Frontal cortex (tissue), 4 donors: ENCODE results near the gene SIL1. TPM values are rescaled to one million over a fixed set of nuclear protein-coding genes. Genes with fewer than 3 reads are reported as not detected.
"Not testable (repeated sequence)": the region's sequence is repeated elsewhere in the genome, so short reads cannot be mapped to it uniquely, and the experiment has no call there.

Source experiments
- DNase-seq, 2 donors: peaks; one replicate each; pipeline ENCODE4 v3.0.0; 2012; ENCODE audit warnings: low spot score in 2 of 2
- FAIRE-seq: peaks from 2 replicates; lab custom pipeline; 2012; peaks lifted over from hg19 to GRCh38; lab: Jason Lieb, UNC
- total RNA-seq: library from RNA; depleted of rRNA; stranded (reverse); fragments of >200 nt; gene quantifications from one replicate; pipeline ENCODE4 v1.2.3, GENCODE V29; 2014
- donor health status: control.
- donor health status: control.
- donor health status: control.

SIL1 gene
- total RNA-seq, 1 donor from 2014 or later, result 9.4 TPM

DNA sequence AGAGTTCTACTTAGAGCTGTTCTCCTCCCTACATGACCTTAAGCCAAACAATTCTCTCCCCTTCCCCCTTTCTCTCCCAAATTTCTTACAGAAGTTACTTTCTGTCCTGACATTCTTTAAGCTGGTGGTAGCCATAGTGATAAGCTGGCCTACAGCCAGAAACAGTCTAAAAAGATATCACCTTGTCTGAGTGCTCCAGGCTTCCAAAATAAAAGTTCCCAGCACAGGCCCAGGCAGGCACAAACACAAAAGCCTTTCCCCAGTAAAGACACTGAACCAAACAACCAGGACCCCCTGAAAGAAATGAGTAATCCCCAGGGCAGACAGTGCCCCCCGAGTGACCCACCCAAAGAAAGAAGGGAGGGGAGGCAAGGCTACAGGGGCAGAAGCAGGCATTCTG, 19.2 kb downstream of the SIL1 start:
- no peak for FAIRE-seq
- peak in 1 of 2 donors; percentile 27 for DNase-seq

DNA sequence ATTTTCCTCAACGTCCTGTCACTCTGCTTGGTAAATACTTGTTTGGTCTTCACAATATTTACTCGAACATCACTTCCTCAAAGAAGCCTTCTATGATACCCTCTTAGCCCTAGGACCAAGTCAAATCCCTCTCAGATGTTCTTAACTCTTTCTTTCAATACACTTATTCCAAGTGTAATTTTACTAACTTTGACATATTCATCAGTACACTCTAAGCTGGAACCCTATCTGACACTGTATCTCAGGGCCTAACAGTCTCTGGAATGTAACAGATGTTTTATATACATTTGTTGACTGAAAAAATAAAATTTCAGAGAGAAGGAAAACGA, 19.6 kb downstream of the SIL1 start:
- no peak for DNase-seq

DNA sequence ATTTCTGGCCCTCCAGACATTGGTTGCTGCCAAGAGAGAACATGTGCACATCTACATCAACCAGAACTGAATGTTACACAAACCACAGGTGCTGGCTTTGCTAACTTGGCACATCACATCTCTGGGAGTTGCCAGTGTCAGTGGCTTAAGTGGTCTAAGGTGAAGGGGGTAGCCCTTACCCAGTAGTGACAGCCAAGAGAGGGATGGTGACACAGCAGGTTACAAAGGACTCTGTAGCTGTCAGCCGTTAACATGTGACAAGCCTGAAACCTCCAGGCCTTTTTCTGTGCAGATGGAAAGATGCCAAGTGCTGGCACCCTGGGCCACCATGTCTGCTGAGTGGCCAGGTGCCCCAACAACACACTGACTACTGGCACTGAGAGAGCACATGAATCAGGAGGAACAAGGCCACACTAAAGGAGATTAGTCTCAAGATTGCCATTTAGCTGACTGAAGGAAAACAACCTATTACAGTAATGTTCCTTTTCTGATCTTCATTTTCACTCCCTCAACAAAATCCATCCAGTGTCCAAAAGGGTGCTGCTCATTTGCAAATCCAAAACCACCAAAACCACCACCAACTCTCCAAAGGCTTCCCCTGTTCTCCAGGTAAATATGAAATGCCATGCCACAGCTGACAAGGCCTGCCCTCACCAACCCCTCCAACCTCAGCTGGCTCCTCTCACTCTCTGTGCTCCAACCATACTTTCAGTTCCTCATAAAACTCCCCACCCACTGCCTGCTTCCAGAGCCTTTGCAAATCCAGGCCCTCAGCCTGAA, 20.2 kb downstream of the SIL1 start:
- DNase-seq (no peak), FAIRE-seq (no peak)

More for the DNA sequence above, 19.6 kb downstream of the SIL1 start:
- FAIRE-seq, result no peak

DNA sequence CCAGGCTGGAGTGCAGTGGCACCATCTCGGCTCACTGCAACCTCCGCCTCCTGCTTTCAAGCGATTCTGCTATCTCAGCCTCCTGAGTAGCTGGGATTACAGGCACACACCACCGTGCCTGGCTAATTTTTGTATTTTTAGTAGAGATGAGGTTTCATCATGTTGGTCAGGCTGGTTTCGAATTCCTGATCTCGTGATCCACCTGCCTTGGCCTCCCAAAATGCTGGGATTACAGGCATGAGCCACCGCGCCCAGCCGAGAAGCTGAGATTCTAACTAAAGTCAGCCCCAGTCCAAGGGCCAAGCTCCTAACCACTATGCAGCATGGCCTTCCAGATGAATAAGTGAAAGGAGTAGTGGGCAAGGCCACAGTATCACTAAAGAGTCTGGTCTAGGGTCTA, 20.9 kb downstream of the SIL1 start:
- not testable (repeated sequence) for FAIRE-seq

DNA sequence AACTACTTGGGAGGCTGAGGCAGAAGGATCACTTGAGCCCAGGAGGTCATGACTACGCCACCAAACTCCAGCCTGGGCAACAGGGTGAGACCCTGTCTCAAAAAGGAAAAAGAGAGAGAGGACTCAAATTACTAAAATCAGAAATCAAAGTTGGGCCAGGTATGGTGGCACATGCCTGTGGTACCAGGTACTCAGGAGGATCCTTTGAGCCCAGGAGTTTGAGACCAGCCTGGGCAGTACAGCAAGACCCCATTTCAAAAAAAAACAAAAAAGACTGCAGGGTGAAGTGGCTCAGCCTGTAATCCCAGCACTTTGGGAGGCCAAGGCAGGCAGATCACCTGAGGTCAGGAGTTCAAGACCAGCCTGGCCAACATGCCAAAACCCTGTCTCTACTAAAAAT, 23.8 kb downstream of the SIL1 start:
- FAIRE-seq, DNase-seq: not testable (repeated sequence)

More for the DNA sequence above, 20.9 kb downstream of the SIL1 start:
- DNase-seq, result not testable (repeated sequence)

- FAIRE-seq (peak; percentile 33), DNase-seq (no peak)
Measured at GRCh38 chr5:139171779-139172404, 26.3 kb downstream of the SIL1 start.

DNA sequence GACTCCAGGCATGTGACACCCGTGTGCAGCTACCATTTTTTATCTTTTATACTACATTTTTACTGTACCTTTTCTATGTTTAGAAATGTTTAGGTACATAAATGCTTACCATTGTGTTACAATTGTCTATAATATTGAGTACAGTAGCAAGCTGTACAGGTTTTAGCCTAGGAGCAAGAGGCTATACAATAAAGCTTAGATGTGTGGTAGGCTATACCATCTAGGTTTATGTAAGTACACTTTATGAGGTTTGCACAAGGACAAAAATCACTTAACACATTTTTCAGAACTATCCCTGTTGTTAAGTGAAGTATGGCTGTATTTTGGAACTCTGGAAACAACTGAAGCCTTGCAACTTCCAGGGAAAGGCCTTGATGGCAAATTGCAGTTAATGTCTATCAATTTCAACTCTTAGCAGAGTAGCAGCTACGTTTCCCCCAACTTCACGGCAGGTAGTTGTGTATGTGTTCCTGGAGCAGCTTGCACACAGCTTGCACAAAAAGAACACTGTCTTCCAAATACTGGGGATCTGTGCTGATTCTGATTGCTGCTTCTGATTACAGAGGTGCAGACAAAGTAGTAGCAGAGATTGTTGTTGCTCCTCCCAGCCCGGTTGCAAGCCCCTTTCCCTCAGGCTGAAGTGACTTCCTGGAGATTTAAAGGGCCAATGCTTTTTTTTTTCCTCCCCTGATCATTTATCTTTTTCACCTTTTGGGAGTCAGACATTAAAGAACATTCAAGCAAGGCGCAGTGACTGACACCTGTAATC, 30.0 kb downstream of the SIL1 start:
- FAIRE-seq (no peak), DNase-seq (no peak)

DNA sequence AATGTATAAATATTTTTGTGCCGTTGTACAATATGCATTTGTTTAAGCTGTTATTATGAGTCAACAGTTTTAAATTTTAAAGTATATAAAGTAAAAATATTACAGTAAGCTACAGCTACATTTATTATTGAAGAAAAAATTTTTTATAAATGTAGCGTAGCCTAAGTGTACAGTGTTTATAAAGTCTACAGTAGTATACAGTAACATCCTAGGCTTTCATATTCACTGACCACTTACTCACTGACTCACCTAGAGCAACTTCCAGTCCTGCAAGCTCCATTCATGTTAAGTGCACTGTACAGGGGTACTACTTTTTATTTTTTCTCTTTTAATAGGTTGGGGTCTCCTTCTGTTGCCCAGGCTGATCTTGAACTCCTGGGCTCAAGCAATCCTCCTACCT, 30.6 kb downstream of the SIL1 start:
- DNase-seq (no peak), FAIRE-seq (no peak)

- FAIRE-seq (no peak), DNase-seq (no peak)
Measured at GRCh38 chr5:139167063-139167462, 31.1 kb downstream of the SIL1 start.

GRCh38 chr5:139164897-139165296, 33.3 kb downstream of the SIL1 start:
- not testable (repeated sequence) for FAIRE-seq, DNase-seq

GRCh38 chr5:139164020-139164419, 34.1 kb downstream of the SIL1 start:
- FAIRE-seq (no peak), DNase-seq (no peak)

DNA sequence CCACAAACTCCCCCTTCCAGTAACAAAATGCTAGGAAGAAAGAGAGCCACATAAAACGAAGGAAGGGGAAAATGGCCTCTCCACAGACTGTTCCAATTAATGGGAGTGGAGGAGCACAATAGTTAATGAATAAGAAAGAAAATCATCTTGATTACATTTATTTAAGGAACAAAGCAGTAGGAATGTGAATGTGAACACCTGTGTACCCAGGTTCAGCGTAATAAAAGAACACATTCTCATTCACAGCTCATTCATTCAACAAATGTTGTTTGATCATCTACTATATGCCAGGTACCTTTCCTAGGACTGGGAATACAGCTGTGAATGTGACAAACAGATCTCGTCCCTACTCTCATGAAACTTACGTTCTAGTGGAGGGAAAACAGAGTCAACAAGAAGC, 35.7 kb downstream of the SIL1 start:
- FAIRE-seq, result no peak
- no peak for DNase-seq

DNA sequence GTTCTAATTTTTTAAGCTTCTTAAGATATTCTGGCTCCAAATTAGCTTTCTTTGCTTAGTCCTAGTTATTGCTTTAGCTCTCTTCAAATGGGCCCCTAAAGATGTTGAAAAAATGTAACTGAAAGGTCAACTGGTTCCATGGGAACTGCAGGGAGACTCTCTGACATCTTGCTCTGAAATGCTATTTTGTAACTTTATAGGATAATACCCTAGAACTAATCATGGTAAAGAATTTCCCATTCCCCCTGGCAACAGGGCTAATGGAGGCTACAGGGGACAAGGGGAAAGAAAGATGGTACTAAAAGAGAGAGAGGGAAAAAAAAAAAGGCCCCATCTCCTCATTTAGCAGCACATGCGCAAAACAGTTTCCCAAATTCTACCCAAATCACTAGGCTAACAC, 39.4 kb downstream of the SIL1 start:
- no peak for FAIRE-seq
- no peak for DNase-seq

DNA sequence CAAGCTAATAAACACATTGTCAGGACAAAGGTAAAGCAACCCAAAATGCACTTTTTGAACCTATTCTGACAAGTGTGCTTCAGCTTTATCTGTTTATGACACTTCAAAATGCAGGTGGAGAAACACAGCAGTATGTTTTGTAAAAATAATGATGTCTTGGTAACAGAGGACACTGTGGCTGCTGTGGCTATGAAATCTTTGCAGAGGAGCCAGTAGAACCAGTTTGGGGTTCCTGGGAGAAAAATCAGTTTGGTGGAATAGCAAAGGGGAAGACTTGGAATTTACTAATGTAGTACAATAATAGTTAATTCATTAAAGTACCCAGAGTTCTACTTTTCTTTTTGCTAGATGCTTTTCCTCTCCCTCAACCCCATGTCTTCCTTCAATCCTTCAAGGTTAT, 40.6 kb downstream of the SIL1 start:
- FAIRE-seq (no peak), DNase-seq (no peak)

DNA sequence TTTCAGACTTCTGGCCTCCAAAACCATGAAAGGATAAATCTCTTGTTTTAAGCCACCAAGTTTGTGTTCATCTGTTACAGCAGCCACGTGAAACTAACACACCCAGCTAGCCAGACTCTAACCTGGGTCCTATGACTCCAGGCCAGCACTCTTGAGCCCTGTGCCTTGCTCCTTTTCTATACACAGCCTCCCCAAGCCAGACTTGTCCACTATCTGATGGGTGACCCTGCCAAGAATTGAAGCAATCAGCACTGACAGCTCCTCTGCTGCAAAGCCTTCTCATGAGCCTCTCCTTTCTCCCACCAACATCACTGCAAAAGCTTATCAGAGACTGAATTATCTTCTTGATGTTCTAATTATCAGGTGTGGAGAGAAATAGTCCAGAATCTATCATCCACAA, 41.4 kb downstream of the SIL1 start:
- no peak for FAIRE-seq
- DNase-seq, result no peak

GRCh38 chr5:139155333-139155732, 42.8 kb downstream of the SIL1 start:
- FAIRE-seq (no peak), DNase-seq (no peak)

DNA sequence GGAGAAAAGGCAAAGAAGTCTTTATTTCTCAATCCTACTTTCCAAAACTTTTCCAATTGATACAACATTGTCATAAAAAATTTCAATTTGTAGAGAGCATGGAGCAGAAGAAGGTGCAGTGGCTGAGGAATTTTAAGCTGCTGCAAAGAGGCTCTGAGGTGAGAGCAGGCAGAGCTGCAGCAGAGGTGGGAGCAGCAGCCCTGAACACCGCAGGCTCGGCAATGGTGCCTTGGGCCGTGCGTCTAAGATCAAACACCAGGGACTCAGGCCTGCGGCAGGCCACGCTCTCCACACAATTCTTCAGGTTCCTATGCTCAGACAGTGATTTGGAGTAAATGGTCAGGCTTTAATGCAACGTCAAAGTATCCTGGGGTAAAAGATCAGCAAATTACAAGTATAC, 46.3 kb downstream of the SIL1 start:
- DNase-seq (no peak), FAIRE-seq (no peak)

DNA sequence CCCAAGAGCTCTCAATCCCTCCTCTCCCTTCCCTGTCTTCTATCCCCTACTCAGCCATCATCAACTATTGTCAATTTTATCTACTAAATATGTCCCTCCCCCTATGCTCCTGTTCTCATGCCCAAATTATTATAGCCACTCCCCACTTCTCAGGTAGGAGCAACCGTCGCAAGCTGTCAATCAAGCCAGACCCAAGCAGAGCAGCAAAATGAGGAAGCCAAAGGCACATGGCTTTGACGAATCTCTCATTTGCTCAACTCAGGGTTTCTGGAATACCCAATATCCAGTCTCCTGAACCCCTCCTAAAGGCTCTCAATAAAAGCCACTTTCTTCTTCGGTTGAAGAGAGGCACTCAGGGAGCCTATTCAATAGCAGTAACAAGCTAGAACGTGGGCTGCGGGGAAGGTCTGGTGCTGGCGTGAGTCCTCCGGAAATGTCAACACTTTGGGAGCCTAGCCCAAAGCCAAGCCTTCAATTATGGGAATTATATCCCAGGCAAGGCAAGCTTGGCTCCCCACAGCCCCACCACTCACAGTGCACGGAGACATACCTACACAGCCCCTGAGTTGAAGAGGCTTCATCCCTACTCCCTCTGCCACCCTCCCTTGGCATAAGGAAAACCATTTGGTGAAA, 47.7 kb downstream of the SIL1 start:
- FAIRE-seq (no peak), DNase-seq (no peak)

DNA sequence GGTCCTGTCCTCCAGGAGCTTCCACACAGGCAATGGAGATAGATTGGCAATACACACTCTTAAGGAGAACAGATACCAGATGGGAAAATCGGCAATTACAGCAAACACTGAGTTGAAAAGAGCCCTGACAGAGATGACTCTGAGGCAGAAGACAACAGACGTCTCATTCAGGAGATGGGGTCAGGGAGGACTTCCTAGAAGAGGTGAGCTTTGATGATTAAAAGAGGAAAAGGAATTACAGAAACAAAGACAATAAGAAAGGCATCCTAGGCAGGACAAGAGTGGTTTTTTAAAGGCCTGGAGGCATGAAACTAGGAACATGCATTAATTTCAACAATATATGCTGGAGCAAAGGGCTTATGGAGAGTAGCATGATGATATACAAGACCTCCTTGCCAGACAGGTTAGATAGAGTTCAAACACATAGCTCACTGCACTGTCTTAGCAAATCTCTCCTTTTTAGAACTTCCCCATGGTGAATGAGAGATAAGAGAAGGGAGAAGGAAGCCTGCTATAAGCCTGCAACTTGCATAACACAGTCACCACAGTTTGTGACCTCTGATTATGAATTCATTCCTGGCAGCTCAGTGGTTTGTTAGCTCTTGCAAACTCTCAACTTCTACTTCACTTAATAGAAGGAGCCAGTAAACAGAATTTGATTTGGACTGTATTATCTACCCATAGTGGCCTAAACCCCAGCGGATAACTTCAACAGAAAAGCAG, 48.5 kb downstream of the SIL1 start:
- DNase-seq, result no peak
- FAIRE-seq, result no peak

- FAIRE-seq (no peak), DNase-seq (no peak)
Measured at GRCh38 chr5:139148986-139149385, 49.2 kb downstream of the SIL1 start.
